Right lung (tissue), 5 donors: ENCODE results near the gene PPP2R2D. TPM values are rescaled to one million over a fixed set of nuclear protein-coding genes. Genes with fewer than 3 reads are reported as not detected.
"Not testable (repeated sequence)": the region's sequence is repeated elsewhere in the genome, so short reads cannot be mapped to it uniquely, and the experiment has no call there.

Experiments used
- DNase-seq, 2 donors: peaks; one replicate each; pipeline ENCODE4 v3.0.0-alpha.2; 2013
- polyA plus RNA-seq, 5 donors: library from polyadenylated mRNA; unstranded; fragments of 120-200 nt; gene quantifications; one replicate each; pipeline versions ENCODE4 v1.2.1 to v1.2.3, GENCODE V29; 2013; ENCODE audit warnings: inconsistent platforms in 1 of 5, low replicate concordance in 1 of 5; ENCODE audit not compliant: insufficient read length in 5 of 5, insufficient read depth in 1 of 5

The PPP2R2D gene
- polyA plus RNA-seq, 5 donors, result 32.9 to 43.0 (median 35.1) TPM

DNA sequence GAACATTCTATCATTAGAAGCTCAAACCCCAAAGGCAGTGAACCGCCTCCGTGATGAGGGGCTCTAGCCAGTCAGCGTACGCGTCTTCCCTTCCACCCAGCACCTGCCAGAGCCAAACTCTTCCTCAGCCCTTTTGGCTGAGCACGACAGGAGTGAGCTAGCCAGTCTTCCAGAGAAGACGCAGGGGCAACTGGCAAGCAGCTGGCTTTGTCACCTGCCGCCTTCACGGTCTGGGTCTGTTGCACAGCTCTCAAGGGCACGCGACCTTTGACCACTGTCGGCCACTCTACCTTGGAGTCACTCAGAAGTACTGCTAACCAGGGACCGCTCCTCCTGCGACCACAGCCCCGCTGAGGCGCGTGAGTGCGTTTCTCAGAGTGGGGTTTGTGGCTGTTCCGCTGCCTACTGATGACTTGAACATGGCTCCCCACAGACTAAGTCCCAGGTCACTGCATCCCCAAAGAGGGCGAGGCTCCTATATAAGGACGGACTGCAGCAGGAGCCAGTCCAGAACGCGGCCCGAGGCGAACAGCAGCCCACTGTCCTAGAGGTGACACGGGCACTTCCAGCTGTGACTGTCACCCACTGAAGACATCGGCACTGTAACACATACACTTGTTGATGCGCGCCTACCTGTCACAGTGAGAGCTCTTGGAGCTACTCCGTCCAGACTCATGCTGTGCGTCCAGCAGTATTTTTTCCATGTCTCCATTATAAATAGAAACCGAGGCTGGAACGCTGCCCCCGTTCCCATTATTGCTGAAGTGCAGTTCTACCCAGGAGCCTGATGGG is 72.5 kb downstream of the PPP2R2D start:
- DNase-seq, result no peak

DNA sequence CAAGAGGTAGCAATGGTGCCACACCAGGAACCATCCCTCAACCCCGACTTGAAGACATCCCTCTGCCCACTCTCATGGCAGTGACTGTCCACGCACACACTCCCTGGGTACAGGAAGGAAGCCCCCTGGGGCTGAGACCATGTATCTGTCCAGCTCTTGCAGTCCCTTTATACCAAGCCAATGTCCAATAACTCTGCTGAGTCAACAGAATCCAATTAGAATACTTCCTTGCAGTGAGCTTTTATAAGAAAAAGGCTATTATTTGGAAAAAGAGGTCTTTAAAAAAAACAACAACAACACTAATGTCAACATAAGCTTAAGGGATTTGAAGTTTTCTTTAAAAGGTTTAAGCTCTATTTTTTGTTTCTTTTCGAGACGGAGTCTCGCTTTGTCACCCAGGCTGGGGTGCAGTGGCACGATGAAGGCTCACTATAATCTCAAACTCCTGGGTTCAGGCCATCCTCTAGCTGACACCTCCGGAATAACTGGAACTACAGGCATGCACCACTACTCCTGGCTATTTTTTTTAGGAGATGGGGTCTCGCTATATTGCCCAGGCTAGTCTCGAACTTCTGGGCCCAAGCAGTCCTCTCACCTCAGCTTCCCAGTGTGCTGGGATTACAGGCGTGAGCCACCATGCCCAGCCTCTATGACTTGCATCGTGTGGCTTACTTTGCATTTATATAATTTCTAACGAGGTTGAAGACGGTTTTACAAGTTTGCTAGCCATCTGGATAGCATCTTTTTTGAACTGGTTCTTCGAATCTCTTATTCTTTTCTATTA is 73.4 kb downstream of the PPP2R2D start:
- no peak for DNase-seq

DNA sequence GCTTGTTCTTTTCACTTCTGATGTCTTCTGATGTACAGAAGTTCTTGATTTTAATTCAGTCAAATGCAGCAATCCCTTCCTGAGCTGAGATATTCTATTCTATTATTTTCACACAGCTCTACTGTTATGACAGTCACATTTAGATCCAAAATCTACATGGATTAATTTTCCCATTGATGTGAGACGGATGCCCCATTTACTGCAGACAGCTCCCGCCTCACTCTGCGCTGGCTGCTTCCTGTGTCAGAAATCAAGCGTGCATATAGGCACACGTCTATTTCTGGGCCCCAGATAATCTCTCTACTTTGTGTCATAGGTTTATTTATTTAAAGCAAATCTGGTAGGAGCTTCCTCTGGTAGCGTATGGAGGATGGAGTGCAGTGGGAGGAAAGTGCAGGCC is 74.2 kb downstream of the PPP2R2D start:
- no peak for DNase-seq

DNA sequence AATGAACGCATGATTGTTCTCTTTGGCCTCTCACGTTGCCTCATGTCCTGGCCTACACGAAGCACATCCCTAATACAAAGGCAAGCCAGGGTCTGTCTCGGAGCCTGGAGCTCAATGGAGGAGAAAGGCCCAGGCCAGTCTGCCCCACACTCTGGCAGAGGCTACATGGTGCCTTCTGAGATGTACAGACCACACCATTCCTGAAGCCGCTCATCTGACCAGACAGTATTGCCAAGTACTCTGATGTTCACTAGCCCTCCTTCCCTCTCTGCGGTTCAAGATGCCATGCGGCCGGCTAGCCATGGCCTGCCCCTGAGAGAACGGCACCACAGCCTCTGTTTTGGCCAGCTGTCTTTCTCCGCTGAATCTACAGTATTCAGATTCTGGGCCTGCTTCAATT is 75.0 kb downstream of the PPP2R2D start:
- no peak for DNase-seq

DNA sequence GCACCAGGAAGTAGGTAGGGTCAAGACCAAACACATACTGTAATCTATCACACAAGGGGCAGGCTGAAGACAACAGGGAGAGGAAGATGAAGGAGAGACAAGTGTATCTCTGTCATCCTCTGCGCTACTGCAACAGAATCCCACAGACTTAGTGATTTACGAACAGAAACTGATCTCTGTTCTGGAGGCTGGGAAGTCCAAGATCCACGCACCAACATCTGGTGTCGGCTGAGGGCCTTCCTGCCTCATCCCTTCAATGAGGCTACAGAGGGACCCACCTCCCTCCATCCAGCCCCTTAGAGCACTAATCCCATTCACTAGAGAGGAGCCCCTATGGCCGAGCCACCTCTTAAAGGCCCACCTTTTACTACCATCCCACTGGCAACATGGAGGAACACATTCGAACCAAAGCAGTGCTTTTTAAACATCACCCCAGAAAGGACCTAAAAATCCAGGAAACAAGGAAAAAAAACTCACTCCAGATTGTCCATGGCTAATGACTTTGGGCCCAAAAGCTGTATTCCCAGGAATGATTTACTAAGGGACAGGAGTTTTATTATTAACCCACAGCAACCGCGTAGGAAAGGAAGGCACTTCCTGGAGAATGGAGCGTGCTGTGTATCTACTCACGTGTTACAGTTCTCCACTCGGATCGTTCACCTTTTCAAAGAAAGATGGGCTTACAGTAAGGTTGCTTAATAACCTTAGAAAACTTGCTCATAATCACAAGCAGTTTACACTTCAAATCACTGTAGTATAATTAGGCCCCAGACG is 76.7 kb downstream of the PPP2R2D start:
- no peak for DNase-seq

DNA sequence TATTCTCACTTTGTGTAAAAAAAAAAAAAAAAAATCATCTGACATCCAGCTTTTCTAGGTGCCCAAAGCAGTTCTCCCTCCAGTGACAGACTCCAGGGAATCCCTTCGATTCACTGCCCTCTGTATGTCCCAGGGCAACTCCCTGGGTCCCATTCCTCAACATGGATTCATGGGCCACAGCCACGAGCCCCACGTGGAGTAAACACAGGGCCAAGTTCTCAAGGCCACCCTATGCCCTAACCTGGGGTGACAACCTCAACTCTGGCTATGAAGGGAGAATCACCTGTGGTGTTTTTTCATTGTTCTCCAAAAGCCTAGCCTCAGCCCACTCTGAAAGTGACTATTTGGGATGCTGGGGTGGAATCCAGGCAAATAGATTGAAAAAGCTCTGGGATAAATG is 77.6 kb downstream of the PPP2R2D start:
- DNase-seq, result no peak

DNA sequence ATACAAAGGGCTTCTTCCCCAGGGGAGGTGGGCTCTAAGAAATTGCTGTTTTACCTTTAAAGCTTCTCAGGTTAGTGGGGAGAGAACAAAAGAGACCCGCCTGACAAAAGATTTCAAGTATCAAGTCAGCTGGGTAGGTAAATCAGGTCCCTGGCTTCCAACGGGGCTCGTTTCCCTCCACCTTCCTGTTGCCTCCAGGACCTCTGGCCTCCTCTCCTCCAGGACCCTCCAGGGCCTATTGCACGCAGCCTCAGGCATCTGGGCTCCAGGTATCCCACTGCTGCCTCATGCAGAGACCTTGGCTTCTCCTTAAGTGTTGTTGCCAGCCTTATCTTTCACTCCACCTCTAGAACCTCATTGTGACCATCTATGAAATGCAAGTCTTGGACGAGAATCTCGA is 78.0 kb downstream of the PPP2R2D start:
- no peak for DNase-seq

DNA sequence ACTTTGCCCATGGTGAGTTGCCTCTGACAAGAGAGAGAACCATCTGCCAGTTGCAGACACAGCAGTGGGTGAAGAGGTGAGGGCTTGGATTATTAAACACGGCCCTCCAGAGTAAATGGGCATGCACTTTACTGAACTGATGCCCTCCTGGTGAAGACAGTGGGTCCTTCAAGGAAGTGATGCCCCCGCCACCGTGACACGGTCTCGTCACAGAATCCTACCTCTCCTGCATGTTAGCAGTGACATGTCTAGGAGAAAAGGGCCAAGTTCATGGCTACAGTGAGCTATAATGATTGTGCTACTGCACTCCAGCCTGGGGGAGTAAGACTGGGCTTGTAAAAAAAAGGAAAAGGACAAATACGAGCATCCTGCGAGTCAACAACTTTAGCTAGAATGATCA is 78.5 kb downstream of the PPP2R2D start:
- DNase-seq, result no peak

DNA sequence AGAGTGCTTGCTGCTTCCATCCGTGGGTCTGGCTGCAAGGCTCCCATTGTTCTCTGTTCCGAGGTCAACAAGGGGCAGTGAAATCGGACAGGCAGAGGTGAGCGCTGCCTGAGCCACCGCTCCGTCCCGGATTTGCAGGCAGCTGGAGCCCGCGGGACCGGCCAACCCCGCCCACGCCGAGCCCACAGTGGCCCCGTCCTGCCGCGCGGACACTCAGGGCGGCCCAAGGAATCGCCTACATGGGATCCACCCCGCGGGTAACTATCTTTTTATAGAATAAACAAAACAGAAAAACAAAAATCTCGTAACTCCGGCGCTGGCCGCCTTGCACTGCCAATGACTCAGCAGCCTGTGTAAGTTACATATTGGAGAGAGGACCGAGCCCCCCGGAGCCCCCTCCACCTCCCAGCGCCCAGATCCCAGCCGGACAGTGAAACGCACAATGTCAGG is 79.0 kb downstream of the PPP2R2D start:
- peak in 1 of 2 donors; percentile 17 for DNase-seq

DNA sequence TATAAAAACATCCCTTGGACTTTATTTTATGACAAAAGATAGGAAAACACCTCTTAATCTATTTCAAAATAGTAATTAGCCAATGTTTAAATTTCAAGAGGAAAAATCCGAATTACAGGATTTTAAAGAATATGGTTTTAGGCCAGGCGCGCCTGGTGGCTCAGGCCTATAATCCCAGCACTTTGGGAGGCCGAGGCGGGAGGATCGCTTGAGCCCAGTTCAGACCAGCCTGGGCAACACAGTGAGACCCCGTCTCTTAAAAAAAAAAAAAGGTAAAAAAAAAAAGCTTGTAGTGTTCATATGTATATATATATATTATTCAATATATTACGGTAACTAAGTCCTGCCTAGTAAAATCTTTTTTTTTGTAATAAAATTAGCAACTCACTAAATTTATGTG is 79.5 kb downstream of the PPP2R2D start:
- DNase-seq, result no peak

DNA sequence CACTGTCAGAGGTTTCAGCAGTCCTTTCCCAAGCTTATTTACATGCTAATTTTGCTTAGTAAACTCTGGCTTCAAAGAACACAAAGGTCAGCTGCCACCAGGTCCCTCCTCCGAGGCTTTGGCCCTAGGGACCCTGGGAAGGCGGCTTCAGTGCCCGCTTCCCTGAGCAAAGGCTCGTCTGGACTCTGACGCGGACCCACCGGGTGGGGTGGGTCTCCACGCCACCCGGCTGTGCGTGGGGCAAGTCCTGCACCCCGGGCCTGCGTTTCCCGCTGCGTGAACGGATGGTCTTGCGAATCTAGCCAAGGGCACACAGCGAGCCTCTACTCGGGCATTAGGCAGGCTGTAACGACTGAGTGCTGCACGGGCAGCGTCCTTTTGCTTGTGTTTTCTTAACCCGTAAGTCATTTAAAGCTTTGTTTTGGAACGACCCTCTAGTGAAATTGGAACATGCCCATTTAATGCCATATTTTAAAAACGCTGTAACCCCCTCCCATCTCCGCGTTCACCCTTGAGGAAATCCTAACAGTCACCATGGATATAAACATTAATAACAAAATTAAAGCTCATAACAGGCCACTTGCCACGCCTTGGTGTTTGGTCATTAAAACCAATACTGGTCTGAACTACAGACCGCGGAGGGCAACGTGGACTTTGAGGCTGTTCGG is 80.1 kb downstream of the PPP2R2D start:
- DNase-seq, result peak in 1 of 2 donors; percentile 20

DNA sequence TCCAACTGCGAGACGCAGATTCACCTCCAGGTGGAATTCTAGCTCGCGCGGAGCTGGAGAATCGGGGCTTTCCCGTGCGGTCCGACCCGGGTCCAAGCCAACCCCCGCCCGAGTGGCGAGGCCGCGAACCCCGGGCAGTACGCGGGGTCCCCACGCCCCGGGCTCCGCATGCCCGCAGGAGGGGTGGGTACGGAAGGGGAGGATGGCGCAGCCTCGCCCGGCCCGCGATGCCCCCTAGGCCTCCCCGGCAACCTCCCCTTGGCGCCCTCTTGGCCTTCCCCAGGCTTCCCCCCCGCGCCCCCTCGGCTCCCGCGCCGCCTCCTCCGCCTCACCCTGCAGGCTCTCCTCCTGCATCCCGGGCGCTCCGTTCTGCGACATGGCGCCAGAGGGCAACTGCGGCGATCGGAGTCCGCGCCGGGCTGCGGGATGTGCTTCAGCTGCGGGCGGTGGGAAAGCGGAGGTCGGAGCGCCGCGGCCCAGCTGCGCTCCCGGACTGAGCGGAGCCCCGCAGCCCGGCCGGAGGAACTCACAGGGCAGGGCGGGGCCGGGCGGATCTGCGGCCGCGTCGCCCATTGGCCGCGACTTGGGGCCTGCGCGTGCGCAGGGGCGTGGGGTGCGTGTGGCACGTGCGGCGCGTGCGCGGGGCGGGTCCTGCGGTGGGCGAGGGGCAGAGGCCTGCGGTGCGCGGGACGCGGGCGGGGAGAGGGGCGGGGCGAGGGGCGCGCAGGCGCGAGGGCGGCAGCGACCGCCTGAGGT is 80.8 kb downstream of the PPP2R2D start, which contains the start of gene BNIP3:
Gene BNIP3 (minus strand): TSS at position 495 of the 756 bp plus-strand sequence. CDS start 117 bp downstream, at position 378.
- peak; percentile 97 for DNase-seq

DNA sequence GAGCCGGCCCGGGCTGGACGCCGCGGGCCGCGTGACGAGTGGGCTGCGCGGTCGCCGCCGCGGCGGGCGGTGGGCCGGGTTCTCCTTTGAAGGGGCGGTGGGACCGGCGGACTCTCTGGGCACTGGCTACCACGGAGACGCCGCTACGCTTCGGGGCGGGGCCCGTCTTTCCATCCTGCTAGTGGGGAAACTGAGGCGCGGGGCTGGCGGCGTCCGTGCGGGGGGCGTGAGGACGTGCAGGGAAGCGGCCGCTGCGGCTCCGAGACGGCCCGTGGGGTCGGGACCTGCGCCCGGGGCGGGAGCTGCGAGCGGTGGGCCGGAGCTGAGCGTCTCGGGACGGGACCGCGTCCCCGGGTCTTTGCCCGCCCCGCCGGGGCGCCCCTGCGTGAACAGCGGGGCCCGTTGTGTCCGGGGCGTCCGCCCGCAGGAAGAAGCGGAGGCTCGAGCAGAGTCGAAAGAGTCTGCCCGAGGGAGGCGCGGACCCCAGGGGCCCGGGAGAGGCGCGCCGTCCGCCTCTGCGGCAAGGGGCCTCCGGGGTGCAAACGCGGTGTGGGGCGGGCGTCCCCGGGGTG is 81.5 kb downstream of the PPP2R2D start:
- no peak for DNase-seq

DNA sequence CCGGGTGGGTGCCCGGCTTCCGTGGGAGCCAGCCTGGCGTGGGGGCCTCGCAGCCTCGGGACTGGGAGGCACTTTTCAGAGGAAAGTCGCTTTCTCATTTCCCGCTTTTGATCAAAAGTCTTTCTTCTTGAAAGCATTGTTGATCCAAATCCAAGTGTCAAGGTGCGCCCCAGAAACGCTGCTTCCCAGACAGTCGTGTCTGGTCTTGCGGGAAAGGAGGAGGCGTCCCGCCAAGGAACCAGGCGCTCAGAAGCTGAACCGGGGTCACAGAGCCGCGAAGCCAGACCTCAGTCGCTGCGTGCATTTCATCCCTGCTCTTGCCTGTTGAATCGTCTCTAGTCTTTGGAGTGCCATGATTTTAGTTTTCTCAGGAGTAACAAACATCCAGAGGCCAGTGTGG is 82.0 kb downstream of the PPP2R2D start:
- DNase-seq, result no peak

DNA sequence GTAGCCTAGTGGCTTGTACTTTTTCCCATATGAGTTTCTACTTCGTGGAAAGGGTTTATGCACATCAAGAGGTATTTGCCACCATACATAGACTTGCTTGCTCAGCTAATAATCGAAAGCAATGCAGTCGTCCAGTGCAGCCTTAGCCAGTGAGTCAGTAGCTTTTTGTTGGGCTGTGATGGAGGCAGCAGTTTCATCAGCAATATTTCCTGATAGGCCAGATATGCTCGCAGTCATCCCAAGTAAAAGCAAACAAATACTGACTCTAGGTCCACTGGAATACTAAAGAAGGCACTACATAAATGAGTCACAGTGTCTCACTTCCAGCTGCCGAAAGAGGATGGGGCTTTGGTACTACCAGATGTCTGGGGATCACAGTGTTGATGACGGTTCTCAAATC is 83.0 kb downstream of the PPP2R2D start:
- no peak for DNase-seq

DNA sequence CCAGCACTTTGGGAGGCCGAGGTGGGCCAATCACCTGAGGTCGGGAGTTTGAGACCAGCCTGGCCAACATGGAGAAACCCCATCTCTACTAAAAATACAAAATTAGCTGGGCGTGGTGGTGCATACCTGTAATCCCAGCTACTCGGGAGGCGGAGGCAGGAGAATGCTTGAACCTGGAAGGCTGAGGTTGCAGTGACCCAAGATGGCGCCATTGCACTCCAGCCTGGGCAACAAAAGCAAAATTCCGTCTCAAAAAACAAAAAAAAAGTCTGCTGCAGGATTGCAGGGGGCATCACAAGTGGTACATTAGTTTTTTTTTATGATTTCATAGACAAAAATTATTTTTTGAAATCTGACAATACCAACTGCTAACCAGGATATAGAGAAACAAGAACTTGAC is 86.0 kb downstream of the PPP2R2D start:
- not testable (repeated sequence) for DNase-seq

DNA sequence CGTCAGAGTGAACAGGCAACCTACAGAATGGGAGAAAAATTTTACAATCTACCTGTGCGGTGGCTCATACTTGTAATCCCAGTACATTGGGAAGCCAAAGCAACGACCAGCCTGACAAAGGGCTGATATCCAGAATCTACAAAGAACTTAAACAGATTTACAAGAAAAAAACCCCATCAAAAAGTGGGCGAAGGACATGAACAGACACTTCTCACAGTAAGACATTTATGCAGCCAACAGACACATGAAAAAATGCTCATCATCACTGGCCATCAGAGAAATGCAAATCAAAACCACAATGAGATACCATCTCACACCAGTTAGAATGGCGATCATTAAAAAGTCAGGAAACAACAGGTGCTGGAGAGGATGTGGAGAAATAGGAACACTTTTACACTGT is 86.5 kb downstream of the PPP2R2D start:
- not testable (repeated sequence) for DNase-seq

DNA sequence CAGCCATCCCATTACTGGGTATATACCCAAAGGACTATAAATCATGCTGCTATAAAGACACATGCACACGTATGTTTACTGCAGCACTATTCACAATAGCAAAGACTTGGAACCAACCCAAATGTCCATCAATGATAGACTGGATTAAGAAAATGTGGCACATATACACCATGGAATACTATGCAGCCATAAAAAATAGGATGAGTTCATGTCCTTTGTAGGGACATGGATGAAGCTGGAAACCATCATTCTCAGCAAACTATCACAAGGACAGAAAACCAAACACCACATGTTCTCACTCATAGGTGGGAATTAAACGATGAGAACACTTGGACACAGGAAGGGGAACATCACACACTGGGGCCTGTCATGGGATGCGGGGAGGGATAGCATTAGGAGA is 87.0 kb downstream of the PPP2R2D start:
- DNase-seq, result not testable (repeated sequence)

DNA sequence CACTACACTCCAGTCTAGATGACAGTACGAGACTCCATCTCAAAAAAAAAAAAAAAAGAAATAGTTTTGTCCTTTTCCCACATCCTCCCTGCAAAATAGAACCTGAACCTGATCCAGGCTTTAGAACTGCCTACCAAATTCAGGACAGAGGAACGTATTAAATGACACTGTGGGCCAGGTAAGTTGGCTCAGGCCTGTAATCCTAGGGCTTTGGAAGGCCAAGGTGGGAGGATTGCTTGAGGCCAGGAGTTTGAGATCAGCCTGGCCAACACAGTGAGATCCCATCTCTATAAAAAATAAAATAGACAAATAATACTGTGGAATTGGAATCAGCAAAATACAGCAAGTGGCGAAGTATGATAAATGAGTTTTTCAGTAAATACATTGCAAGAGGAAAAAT is 90.9 kb downstream of the PPP2R2D start:
- no peak for DNase-seq

DNA sequence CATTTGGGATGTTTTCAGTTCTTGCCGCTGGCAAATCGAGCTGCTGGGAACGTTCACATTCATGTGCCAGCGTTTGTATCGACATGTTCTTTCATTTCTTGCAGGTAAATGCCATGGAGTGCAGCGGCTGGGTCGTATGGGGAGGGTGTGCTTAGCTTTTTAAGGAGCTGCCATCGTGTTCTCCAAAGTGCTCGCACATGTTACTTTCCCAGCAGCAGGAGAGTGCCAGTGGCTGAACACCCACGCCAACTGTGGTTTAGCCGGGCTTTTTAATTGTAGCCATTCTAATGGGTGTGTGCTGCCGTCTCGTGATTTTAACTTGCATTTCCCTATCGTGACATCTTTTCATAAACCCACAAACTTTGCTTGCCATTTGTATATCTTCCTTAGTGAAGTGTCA is 92.5 kb downstream of the PPP2R2D start:
- DNase-seq, result no peak

DNA sequence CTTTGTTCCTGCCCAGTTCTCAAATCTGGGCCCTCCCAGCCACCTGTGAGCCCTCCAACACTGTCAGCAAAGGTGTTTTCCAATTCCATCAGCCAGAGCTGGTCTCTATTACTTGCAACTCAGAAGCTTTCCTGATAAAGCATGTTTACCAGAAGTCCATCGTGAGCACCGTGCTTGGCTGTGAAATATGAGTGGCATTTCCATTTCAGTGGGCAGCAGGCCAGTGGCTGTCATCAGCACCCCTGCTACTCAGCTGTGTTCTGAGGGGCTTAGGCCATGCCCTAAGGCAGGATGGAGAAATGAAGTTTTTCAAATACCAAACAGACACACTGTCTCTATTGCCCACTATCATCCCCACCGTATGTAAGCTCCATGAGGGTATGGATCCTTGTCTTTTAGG is 93.6 kb downstream of the PPP2R2D start:
- no peak for DNase-seq
